Activated CD8-positive, alpha-beta memory T cell treated with anti-CD3 and anti-CD28 coated beads for 1 hour (primary cell): ENCODE results near the gene PLXDC1.
"Not testable (repeated sequence)": the region's sequence is repeated elsewhere in the genome, so short reads cannot be mapped to it uniquely, and the experiment has no call there.

Experiments
- DNase-seq, 2 donors: peaks; one replicate each; pipeline ENCODE4 v3.0.0-alpha.2; 2020; ENCODE audit warnings: low read depth in 1 of 2; ENCODE audit errors: extremely low read depth in 1 of 2

PLXDC1 gene

GRCh38 chr17:39183045-39183444 is 31.6 kb upstream of the PLXDC1 start:
- DNase-seq, result no peak

GRCh38 chr17:39181303-39181702 is 29.9 kb upstream of the PLXDC1 start:
- no peak for DNase-seq

GRCh38 chr17:39178536-39178935 is 27.1 kb upstream of the PLXDC1 start:
- no peak for DNase-seq

GRCh38 chr17:39177256-39177655 is 25.8 kb upstream of the PLXDC1 start:
- DNase-seq, result no peak

- DNase-seq, result no peak
Measured at GRCh38 chr17:39175695-39176093, 24.3 kb upstream of the PLXDC1 start.

- peak; percentile 58 to 74 for DNase-seq
Measured at GRCh38 chr17:39174920-39175694, 23.7 kb upstream of the PLXDC1 start.

- no peak for DNase-seq
Measured at GRCh38 chr17:39173526-39174274, 22.3 kb upstream of the PLXDC1 start.

DNA sequence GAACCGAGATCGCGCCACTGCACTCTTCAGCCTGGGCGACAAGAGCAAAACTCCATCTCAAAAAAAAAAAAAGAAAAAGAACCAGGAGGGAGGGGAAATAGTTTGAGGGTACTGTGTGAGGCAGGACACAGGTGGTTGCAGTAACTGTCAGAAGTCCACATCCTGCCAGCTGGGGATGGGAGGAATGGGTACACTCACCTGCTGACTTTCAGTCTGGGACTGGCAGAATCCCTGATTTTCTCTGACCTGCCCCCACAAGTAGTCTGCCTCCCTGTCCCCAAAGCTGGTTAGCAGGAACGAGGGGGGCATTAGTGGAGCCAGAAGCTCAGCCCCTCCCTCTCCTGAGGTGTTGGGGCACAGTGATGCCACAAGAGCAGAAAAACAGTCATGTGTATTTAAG is 21.6 kb upstream of the PLXDC1 start:
- no peak for DNase-seq

- DNase-seq, result no peak
Measured at GRCh38 chr17:39171933-39172332, 20.5 kb upstream of the PLXDC1 start.

DNA sequence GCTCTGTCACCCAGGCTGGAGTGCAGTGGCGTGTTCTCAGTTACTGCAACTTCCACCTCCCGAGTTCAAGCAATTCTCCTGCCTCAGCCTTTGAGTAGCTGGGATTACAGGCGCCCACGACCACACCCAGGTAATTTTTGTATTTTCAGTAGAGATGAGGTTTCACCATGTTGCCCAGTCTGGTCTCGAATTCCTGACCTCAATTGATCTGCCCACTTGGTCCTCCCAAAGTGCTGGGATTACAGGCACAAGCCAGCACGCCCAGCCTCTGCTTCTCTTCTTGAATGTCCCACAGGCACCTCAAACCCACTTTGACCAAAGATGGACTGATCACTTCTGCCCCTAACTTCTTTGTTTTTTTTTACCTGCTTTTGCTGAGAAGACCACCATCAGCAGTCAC is 19.1 kb upstream of the PLXDC1 start:
- DNase-seq, result no peak

DNA sequence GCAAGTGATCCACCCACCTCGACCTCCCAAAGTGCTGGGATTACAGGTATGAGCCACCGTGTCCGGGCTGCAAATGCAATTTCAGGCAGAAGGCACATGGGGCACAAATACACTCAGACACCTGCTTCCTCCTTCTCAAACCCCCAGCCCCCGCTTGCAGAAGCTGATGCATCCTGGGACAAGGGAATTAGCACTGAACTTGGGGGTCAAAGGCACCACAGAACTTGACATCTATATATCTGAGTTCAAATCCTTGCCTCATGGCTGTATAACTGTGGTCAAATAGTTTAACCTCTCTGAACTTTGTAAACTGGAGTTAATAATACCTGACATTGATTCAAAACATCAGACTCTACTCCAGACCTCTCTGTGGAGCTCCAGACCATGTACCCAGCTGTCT is 18.7 kb upstream of the PLXDC1 start:
- no peak for DNase-seq

GRCh38 chr17:39169518-39169917 is 18.1 kb upstream of the PLXDC1 start:
- DNase-seq, result no peak

DNA sequence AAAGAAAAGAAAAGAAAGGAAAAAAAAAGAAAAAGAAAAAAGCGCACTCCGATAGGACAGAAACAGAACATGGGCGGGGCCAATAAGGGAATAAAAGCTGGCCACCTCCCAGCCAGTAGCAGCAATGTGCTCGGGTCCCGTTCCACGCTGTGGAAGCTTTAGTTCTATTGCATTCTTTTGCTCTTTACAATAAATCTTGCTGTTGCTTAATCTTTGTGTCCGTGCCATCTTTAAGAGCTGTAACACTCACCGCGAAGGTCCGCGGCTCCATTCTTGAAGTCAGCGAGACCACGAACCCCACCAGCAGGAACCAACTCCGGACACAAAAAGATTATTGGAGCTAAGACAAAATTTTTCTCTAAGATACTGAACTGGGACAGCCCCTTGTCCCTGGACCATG is 17.7 kb upstream of the PLXDC1 start:
- no peak for DNase-seq

- DNase-seq, result not testable (repeated sequence)
Measured at GRCh38 chr17:39168503-39168902, 17.1 kb upstream of the PLXDC1 start.

DNA sequence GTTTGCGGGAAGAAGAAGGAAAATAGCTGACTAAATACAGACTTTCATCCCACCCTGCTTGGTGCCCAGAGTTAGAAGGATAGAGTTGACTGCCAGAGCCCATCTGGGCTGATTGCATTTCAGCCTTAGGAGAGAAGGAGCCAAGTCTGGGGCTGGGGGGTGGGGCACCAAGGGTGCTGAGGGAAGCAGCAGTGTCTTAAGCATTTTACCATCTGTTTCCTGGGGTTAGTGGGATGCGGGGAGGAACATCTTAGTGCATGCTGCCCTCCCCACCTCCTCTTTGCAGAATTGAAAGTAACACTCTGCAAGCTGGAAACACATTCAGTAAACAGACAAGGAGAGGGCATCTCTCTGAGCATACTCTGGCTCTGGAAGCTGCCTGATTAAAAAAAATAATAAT is 16.0 kb upstream of the PLXDC1 start:
- no peak for DNase-seq

- DNase-seq, result no peak
Measured at GRCh38 chr17:39166437-39167335, 15.2 kb upstream of the PLXDC1 start.

GRCh38 chr17:39165841-39166349 is 14.5 kb upstream of the PLXDC1 start, which contains the start of gene ARL5C:
Gene ARL5C, minus strand, starts transcription at chr17:39166161. Its CDS starts 401 bp downstream, at chr17:39165760.
- DNase-seq, result no peak

DNA sequence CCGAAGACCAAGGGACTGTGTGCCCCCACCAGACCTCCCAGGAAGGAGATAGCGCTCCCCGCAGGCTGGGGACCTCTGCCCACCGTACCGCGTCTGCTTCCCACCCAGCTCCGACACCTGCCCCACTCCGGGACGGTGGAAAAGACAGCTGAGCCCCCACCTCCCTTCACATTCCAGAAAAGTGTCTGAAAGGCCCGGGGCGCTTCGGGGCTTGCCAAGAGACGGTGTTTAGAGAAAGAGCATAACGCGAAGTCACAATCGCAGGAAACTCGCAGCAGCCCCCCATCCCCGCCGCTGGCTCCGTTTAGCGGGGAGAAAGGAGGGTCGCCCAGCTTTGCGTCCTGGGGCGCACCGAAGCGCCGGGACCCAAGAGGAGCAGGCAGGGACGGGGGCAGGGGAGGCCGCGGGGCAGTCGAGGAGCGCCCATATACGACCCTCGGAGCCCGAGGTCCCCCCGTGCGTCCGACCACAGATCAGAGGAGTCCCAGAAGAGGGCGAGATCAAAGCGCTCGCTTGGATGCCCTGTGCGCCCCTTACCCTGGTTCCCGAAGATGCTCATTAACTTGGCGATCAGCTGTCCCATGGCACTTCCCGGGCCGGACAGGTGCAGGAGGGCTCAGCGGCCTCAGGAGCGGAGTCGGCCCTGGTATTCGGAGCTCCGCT is 13.9 kb upstream of the PLXDC1 start:
- no peak for DNase-seq

DNA sequence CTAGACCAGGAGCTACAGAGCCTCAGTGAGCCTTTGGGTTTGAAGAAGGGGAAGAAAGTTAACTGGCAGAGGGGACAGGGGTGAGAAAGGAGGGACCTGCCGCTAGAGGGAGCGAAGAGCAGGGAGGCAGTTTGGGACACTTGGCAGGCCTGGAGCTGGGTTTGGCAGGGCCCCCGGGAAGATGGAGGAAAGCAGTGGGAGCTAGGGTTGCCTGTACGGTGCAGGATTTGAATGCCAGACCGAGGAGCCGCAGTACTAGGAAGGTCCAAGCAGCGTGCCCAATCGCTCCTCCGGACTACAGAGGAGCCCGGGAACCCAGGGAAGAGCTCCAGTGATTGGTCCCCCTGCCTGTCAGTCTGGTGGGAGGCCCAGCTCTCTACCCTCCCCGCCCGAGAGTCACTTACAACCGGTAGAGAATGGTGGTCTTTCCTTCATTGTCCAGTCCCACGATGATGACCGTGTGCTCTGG is 13.3 kb upstream of the PLXDC1 start:
- DNase-seq, result peak; percentile 50 to 53

DNA sequence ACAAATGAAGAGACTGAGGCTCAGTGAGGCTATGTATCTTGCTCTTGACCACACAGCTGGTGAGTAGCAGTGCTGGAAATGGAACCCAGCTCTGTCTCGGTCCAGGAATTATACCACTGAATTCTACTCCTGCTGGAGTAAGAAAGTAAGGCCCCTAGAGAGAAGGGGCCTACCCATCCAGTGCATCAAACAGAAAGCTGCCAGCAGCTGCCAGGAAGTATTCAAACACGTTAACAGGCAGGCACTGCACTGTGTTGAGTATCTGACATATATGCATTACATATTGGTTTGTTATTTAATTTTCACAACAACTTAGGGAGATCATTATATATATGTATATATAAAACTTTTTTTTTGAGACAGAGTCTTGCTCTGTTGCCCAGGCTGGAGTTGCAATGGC is 10.5 kb upstream of the PLXDC1 start:
- no peak for DNase-seq
